Measurements from ENCODE around the gene GLI2.

The GLI2 gene

GRCh38 chr2:120770641-120771040, 35.0 kb downstream of the GLI2 start:
- no peak for DNase-seq (ENCODE audit: low read depth)

GRCh38 chr2:120771111-120771780, 35.6 kb downstream of the GLI2 start:
- DNase-seq (ENCODE audit: low read depth) = no peak

- no peak for DNase-seq (ENCODE audit: low read depth)
Observed at GRCh38 chr2:120771781-120772208, 36.1 kb downstream of the GLI2 start.

- DNase-seq (ENCODE audit: low read depth) = no peak
Observed at GRCh38 chr2:120772261-120772660, 36.6 kb downstream of the GLI2 start.

- no peak for DNase-seq (ENCODE audit: low read depth)
Observed at GRCh38 chr2:120773186-120773800, 37.6 kb downstream of the GLI2 start.

GRCh38 chr2:120774557-120775160, 39.0 kb downstream of the GLI2 start:
- no peak for DNase-seq (ENCODE audit: low read depth)

GRCh38 chr2:120775194-120775593, 39.5 kb downstream of the GLI2 start:
- no peak for DNase-seq (ENCODE audit: low read depth)

- DNase-seq (ENCODE audit: low read depth) = no peak
Observed at GRCh38 chr2:120775801-120776589, 40.3 kb downstream of the GLI2 start.

- no peak for DNase-seq (ENCODE audit: low read depth)
Observed at GRCh38 chr2:120776649-120777048, 41.0 kb downstream of the GLI2 start.

GRCh38 chr2:120777170-120777751, 41.6 kb downstream of the GLI2 start:
- DNase-seq (ENCODE audit: low read depth) = no peak

GRCh38 chr2:120777787-120778186, 42.1 kb downstream of the GLI2 start:
- no peak for DNase-seq (ENCODE audit: low read depth)

- DNase-seq (ENCODE audit: low read depth) = no peak
Observed at GRCh38 chr2:120778244-120778643, 42.6 kb downstream of the GLI2 start.

GRCh38 chr2:120779781-120780283, 44.2 kb downstream of the GLI2 start:
- DNase-seq (ENCODE audit: low read depth) = no peak

GRCh38 chr2:120780402-120780801, 44.7 kb downstream of the GLI2 start:
- no peak for DNase-seq (ENCODE audit: low read depth)

GRCh38 chr2:120783371-120783791, 47.7 kb downstream of the GLI2 start:
- no peak for DNase-seq (ENCODE audit: low read depth)

- DNase-seq (ENCODE audit: low read depth) = no peak
Observed at GRCh38 chr2:120783969-120784372, 48.3 kb downstream of the GLI2 start.

Measured in activated T-cell treated with anti-CD3 and anti-CD28 coated beads for 24 hours (primary cell).